OCI-LY3 (cell line): ENCODE measurements around the gene TMEM98.

Experiments used
- CTCF ChIP-seq: fragments of 200-600, 300-600 bp; sonication (generic); IDR thresholded peaks from 2 replicates; pipeline ENCODE4 v1.5.1; 2014; ENCODE audit warnings: antibody characterized with exemption, low read length, low read depth
- EZH2phosphoT487 ChIP-seq: fragments of 200-600 bp; shearing (Covaris generic); IDR thresholded peaks from 2 replicates; pipeline ENCODE4 v1.6.1; 2018; ENCODE audit warnings: antibody characterized with exemption, mixed run types, low read depth

DNA sequence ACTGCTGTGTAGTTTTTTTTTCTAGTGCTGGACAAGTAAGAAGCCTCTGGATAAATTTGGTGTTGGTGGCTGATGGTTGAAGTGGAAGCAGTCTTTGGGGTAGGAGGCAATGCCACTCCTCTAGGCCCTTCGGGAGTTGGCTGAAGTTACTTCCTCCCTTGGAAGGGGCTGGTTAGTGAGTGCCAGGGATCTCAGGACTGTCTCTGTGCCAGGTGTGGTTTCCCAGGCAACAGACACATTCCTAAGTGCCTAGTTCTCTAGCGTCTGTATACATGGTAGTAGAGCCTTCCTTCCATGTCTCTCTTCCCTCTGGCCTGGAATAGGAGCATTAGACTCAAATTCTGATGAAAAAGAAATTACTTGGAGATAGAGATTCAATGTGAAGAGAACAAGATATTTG lies 15.3 kb downstream of the TMEM98 start:
- TF ChIP-seq CTCF (no peak), EZH2phosphoT487 (no peak)
